C1 segment of cervical spinal cord (tissue), 14 donors: Measurements from ENCODE around the gene MEP1B.
"Not testable (repeated sequence)": the region's sequence is repeated elsewhere in the genome, so short reads cannot be mapped to it uniquely, and the experiment has no call there.

Experiments
- DNase-seq, 14 donors: peaks; one replicate each; lab custom pipeline; 2025; lab: John Stamatoyannopoulos, UW

The MEP1B gene

DNA sequence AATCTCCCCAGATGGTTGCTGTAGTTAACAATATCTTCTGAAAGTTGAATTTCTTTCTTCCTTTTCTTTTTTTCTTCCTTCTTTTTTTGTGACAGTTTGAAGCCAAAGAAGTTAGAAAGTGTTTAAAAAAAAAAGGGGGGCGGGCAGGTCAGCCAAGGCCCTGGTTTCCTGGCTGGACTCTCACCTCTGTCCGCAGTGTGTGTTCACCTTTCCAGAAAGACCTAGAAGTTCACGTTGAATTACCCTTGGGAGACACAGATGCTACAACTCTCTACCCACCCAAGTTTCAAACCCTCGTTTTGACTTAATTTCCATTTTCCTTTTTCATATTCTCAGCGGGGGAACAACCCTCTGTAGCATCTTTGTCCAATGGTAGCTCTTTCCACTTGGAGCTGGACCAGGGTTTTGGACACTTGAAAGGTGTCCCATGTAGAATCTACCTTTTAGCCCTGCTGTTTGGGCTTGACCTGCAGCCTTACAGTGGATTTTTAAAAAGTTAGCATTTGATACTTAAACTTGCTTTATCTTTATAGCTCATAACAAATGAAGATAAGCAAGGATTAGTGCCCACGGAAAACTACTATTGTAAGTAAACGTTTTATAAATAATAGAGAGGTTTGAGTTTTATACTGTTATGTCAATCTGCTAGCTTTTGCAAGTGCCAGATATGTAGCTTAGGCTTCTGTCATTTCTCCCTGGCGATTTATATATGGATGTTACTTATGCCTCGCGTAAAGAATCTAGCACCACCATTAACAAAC, 20.0 kb downstream of the MEP1B start:
- DNase-seq, result no peak

DNA sequence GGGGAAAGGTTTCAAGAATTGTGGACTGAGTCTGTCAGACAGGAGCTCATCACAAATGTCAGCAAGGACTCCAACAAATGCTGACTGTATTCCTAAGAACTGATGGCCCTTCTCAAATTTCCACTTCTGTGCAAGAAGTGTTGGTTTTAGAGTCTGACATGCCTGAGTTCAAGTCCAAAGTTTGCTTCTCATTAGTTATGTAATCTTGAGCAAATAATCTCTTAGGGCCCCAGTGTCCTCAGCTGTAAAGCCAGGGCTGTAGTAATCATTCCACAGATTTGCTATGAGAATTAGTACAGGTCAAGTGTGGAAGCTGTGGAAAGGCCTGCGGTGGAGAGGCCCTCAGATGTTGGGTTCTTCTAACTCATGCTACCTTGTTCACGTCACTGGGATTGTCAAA, 23.9 kb downstream of the MEP1B start:
- DNase-seq, result no peak

DNA sequence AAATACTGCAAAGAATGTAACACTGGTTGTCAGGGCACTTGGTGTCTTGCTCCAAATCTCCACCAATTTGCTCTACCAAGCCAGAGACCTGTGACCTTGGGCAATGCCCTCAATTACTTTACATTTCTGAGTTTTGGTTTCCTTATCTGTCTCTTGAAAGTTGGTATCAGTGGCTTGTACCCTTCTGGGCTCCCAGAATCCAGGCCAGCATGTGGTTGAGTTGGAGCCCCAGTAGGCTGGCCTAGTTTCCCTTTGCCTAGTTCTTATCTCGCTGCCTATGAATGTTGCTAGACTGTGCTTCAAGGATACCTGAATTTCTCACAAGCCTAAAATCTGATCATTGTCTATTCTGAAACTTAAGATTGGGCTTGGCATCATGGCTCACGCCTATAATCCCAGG, 26.6 kb downstream of the MEP1B start:
- no peak for DNase-seq

DNA sequence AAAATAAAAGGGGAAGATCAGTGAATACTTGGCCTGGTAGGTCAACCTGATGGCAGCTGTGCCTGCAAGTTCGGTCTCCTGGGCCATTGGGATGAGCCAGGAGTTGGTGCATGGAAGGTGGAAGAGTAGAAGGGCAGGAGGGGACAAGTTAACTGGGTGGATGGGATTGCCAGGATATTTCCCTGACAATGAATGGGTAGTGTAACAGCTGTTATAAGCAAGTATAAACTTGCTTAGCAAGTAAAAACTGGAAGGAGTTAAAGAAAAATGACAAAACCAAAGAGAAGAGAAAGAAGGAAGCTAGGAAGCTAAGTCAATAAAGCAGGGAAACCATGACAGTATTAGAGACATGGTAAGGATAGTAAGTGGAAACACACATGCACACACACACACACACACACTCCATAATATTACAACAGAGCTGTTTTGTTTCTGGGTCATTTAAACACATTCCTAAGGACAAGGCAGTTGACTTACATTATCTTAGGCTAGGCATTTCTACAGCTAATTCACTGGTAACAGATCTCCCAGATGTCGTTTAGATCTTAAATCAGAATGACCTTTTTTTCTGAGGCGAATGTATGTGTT, 29.7 kb downstream of the MEP1B start:
- DNase-seq, result no peak

DNA sequence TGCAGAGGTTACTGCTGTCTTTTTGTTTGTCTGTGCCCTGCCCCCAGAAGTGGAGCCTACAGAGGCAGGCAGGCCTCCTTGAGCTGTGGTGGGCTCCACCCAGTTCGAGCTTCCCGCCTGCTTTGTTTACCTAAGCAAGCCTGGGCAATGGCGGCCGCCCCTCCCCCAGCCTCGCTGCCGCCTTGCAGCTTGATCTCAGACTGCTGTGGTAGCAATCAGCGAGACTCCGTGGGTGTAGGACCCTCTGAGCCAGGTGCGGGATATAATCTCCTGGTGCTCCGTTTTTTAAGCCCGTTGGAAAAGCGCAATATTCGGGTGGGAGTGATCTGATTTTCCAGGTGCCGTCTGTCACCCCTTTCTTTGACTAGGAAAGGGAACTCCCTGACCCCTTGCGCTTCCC, 43.5 kb downstream of the MEP1B start:
- DNase-seq, result not testable (repeated sequence)

DNA sequence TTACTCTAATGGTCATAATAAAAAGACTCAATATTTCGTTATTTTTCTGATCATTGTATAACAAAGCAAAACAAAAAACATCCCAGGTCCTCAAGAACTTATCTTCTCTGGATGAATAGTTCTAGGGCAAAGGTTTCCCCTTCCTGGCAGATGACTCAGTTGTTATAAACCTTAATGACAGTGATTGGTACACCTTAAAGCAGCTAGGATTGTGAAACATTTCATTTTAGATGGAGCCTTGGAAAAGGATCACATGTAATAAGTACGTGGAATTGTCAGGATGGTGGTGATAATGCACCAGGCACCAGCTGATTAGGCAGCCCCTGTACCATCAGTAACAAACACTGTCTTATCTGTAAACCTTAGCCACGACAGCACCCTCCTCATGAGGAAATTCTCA, 47.2 kb downstream of the MEP1B start:
- DNase-seq, result no peak

DNA sequence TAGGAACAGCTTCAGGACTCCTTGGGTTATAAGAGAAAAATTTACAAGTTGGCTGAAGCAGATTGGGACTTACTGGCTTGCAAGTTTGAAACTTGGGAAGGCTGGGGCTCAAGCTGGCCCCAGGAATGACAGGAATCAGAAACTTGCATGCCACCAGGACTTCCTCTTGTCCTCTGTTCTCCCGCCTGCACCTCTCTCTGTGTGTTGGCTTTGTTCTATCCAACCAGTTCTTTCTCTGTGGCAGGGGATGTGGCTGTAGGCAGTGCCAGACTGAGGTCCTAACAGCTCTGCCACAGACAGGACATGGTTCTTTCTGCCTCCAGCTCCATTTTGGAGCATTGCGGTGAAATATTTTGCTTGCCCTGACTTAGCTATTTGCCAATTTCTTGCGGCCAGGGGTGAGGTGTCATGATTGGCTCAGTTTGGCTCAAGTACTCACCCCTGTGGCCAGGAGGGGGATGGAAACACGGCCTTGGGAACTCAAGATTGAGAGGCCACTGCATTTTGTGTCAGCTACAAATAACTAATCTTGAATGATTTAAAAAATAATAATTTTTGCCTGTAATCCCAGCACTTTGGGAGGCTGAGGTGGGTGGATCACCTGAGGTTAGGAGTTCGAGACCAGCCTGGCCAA, 48.9 kb downstream of the MEP1B start:
- DNase-seq, result no peak

DNA sequence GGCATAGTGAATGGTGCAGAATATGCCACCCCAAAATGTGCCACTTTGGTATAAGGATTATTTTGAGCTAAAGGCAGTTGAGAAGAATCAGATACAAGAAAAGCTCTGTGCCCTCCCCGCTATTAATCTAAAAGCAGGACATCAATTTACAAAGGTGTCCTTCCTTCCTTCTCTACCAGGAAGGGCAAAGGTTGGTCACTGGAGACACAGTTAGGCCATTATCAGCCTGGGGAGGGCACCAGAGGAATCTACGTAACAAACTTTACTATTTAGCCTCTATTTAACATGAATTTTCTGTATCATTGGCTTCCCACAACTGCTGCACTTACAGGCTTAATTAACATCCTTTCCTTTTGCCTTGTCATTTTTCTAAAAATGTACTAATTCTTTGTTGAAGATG, 52.6 kb downstream of the MEP1B start:
- DNase-seq, result no peak

DNA sequence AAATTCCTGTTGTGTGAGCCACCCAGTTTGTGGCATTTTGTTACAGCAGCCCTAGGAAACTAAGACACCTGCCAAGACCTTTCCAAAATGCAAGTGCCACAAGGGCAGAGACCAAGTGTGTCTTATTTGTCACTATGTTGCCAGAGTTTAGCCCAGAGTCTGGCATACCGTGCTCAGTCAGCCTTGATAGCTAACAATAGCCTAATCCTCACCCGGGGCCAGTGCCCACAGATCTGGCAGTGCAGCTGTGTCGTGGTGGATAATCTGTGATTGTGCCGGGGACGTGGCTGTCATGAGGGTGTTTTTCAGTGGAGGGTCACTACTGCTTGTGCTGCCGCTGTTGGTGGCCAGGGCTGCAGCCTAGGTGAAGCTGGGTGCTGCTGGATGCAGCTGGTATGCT, 53.5 kb downstream of the MEP1B start:
- peak in 1 of 14 donors; percentile 1 for DNase-seq

DNA sequence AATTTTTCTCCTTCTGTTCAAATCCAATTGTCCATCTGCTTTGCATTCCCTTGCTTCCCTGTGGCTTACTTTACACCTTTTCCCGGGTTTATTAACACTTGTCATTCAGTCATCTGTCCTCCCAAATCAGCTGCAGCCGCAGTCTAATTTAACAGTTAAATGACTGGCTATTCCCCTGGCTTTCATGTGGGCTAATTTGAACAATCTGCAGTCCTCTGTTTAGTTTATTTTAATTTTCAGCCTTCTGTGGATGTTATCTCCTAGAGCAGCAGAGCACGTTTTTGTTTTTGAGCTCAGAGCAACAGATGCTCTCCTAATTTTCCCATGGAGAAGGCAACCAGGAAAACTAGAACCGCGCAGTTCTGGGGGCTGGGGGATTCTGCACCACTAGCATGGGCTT, 55.0 kb downstream of the MEP1B start:
- no peak for DNase-seq

DNA sequence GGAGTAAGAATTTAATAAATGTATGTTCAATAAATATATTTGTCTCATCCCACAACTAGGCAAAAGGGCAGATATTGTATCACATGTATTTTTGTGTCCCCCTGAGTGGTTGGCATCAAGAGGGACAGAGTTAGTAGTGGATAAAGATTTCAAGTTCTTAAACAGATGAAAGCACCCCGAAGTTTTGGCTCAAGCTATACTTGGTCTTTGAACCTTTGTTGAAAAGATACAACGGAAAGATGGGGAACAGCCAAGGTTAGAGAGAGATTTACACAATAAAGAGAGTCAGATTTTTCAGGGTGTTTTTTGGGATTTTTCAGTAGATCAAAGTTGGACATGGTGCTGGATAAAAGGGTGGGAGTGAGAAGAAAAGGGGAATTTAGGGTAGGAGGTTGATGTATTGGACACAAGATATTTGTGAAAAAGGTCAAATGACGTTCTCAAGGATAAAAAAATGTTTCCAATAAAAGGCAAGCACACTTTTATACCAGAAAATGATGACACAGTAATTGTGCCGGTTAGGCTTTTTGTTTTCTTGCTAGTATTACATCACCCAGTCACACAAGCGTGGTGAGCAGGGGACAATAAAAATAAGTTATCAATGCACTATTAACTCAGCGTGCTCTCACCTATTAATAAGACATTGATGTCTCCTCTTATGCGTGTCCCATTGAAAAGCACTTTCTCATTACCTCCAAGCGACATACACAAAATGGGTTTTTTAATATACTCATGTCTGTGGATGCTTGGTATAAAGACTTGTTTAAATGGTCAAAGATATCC, 59.5 kb downstream of the MEP1B start:
- DNase-seq, result no peak

DNA sequence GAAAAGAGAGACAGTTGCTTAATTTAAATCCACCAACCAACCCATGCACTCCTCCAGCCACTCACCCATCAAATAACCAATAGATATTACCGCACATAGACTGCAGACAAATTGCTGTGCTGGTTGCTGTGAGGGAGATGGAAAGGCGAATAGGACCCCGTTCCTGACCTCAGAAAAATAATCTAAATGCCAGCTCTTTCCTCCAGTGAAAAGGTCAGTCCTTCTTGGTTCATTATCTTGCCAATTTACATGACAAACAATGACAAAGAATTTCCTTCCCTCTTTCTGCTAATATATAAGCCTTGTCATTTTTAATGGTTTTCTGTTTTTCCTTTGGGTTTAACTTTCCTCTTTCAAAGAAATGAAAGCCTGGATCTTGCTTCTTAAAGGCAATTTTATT, 61.6 kb downstream of the MEP1B start:
- DNase-seq, result no peak

DNA sequence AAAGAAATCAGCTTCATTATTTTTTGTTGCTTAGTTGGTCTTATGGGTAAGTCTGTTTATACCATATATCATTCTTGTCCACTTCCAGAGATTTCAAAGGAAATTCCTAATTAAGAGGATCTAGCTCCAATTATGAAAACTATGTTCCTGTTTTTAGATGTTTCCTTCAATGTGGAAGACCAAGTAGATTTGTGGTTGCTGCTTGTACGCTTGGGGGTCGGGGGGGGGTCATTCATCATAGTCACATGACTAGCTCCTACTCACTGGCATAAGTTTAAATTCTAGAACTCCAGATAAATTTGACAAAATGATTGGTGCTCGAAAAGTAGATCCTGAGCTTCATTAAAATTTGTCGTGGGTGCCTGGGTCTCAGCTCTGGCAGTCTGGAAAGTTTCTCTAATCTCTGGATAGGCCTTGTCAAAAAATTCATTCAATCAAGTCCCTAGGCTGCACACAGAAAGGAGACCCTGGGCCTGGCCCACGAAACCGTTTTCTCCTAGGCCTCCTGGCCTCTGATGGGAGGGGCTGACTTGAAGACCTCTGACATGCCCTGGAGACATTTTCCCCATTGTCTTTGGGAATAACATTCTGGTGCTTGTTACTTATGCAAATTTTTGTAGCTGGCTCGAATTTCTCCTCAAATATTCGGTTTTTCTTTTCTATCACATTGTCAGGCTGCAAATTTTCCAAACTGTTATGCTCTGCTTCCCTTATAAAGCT, 62.5 kb downstream of the MEP1B start:
- no peak for DNase-seq

DNA sequence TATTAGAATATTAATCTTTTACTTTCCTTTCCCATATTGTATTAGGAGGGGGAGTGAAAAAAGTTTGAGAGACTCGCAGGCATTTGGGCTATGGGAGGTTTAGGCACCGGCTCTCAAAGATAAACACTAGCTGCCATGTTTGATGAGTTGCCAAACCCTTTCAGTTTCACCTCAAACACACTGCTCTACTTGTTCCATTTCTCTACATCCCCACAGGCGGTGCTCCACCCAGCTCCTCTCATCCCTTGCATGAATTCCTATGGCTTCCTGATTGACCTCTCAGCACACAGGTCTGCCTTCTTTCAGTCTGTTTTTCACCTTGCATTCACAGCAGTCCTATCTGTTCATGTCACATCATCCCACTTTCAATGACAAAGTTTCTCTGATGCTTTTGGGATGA, 65.7 kb downstream of the MEP1B start:
- no peak for DNase-seq

DNA sequence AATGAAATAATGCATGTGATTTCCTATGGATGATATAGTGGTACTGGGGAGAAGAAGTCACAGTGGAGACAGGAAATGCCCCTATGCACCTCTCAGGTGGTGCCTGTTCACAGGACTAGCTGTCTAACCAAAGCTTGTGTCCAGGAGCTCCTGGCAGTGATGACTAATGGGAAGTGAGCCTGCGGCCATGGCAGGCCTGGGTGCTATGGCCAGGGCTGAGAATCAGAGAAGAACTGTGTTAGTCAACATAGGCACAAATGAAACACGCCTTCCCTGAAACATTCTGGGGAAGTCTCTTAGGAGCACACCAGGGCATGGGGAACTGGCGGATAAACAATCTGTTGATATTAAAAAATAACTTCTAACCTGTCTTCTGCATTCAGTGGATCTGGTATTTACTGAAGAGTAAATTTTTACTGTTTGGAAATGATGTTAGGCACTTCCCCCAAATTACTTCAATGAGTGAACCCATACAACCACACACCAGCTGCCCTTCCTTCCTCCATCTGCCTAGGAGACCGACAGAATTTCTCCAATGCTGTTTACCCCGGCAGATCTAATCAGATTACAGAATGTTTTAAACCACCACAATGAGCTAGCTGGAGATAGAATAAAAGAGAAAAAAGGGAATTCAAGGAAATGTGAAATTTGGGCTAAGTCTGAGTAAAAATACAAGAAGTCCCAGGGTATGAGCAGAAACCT, 67.4 kb downstream of the MEP1B start:
- peak in 1 of 14 donors; percentile 4 for DNase-seq

DNA sequence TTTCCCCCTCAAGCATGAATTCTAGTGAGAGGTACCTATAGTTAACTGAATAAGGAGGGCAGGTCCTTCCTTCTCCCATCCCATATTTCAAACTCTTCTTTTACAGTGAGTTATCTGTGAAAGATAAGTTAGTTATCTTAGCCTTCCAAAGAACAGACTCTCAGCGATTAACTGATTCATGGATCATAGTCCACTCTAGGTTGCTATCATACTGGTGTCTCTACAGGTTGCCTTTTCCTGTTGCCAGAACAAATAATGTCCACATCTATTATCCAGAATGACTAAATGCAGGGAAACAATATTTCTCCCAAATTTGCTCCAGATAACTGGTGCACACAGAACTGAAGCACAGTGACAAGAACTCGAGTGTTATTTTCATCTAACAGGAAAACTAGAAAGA, 68.3 kb downstream of the MEP1B start:
- no peak for DNase-seq

DNA sequence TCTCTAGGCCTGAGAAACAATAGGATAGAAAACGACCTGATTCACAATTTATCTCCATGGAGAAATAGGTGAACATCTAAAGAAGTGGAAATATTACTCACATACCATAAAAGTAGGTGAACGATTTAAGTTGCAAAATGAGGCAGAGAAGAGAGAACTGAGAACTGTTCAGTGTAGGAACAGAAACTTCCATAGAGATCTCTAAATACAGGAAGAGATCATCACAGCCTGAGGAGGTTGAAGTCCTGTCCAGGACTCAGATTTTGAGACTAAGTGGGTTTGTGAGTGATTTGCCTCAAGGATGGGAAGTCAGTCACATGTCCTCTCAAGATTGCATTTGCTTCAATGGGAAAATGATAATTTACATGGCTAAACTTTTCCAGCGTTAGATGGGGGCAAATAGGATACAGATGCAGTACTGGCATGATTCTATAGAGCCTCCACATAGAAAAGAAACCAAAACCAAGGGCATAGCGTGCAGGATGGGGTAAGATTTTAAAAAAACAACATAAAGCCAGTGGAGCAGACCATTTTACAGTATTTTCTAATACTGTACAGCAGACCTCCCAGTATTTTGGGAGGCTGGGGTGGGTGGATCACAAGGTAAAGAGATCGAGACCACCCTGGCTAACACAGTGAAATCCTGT, 68.8 kb downstream of the MEP1B start:
- DNase-seq, result no peak

DNA sequence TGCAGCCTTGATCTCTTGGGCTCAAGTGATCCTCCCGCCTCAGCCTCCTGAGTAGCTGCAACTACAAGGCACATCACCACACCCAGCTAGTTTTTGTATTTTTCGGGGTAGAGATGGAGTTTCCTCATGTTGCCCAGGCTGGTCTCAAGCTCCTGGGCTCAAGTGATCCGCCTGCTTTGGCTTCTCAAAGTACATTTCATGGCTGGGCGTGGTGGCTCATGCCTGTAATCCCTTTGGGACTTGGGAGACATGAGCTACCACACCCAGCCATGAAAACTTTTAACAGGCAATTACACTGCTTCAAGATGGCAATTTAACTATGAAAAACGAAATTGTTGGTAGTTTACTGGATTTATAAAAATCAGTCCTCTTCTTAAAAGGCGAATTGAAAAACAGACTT, 69.7 kb downstream of the MEP1B start:
- no peak for DNase-seq

DNA sequence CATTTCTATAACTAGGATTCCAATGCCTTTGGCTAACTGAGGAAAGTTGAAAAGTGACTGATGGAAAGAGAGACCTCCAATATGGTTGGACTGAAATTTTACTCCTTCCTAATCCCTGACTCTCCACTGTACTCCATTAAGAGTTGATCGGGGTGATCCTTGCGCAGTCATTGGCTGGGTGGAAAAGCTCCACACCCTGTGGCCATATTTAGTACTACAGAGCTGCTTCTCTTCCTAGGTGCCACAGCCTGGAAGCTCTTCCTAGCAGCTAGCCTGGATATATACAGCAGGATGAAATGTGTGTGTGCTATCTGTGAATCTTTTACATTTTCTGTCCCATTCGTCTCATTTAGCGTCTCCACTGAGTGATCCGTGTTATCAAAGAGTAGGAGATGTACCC, 71.2 kb downstream of the MEP1B start:
- DNase-seq, result no peak

DNA sequence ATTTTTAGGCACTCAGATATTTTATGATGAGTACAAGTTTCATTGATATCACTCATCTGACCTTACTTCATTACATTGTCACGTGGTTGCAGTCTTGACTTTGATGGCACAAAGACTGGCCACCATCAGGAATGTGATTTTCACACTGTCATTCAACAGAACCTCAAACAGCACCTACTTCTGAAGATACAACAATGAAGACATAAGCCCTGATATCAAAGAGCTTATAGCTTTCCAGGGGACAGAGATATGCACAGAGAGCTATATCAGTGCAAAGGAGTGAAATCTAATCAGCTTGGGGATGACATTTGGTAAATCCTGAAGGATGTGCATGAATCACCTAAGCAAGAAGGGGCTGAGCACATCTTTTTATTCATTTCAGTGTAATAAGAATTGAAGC, 72.3 kb downstream of the MEP1B start:
- DNase-seq, result no peak

DNA sequence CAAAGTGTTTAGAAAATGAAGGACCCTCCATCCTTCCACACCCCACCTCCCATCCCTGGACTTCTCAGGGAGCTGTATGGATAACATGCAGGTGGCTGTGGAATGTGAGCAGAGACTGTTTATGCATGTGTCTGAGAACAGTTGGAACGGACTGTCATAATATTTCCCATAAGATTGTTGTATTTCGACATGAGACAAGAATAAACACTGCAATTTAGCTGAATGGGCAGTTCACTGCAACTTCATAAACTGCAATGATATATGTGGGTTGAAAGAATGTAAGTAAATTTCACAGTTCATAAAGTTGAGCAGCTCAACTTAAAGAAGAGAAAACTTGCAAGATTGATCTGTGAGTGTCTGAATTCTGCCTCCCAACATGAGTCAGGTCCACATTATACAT, 74.6 kb downstream of the MEP1B start:
- DNase-seq, result no peak
